H9 (cell line): ENCODE data around the gene DCC. TPM values are rescaled to one million over a fixed set of nuclear protein-coding genes. Genes with fewer than 3 reads are reported as not detected.

Experiments used
- DNase-seq: peaks from one replicate; pipeline ENCODE4 v3.0.0-alpha.2; 2017
- H2AFZ ChIP-seq: one replicate; pipeline ENCODE4 v1.6.1; 2013; ENCODE audit warnings: mild to moderate bottlenecking, low read length, control low read depth, moderate library complexity
- H2AK5ac ChIP-seq: 2 replicates; pipeline ENCODE4 v1.6.1; 2013; ENCODE audit warnings: low read length, control low read depth, mixed read lengths; ENCODE audit not compliant: insufficient read length
- H2BK120ac ChIP-seq: one replicate; pipeline ENCODE4 v1.6.1; 2013; ENCODE audit warnings: low read depth, mild to moderate bottlenecking, low read length, control low read depth, inconsistent platforms; ENCODE audit not compliant: poor library complexity, severe bottlenecking
- H2BK12ac ChIP-seq: 2 replicates; pipeline ENCODE4 v1.6.1; 2013; ENCODE audit warnings: low read length, control low read depth, mixed read lengths, low read depth; ENCODE audit not compliant: insufficient read length
- H2BK15ac ChIP-seq: 2 replicates; pipeline ENCODE4 v1.6.1; 2013; ENCODE audit warnings: low read depth, low read length, control low read depth
- H2BK20ac ChIP-seq: one replicate; pipeline ENCODE4 v1.6.1; 2013; ENCODE audit warnings: low read depth, mild to moderate bottlenecking, low read length, control low read depth, inconsistent platforms; ENCODE audit not compliant: poor library complexity, severe bottlenecking
- H2BK5ac ChIP-seq: 2 replicates; pipeline ENCODE4 v1.6.1; 2013; ENCODE audit warnings: low read length, control low read depth, mixed read lengths; ENCODE audit not compliant: insufficient read length
- H3K14ac ChIP-seq: 2 replicates; pipeline ENCODE4 v1.6.1; 2013; ENCODE audit warnings: low read length, control low read depth; ENCODE audit not compliant: insufficient read depth
- H3K18ac ChIP-seq: 2 replicates; pipeline ENCODE4 v1.6.1; 2013; ENCODE audit warnings: low read depth, mild to moderate bottlenecking, mixed read lengths, low read length, control low read depth; ENCODE audit not compliant: insufficient read length
- H3K23ac ChIP-seq: 2 replicates; pipeline ENCODE4 v1.6.1; 2013; ENCODE audit warnings: low read length, control low read depth, mixed read lengths, low read depth; ENCODE audit not compliant: insufficient read length
- H3K23me2 ChIP-seq: 2 replicates; pipeline ENCODE4 v1.6.1; 2013; ENCODE audit warnings: low read depth, mild to moderate bottlenecking, mixed read lengths, low read length, control low read depth; ENCODE audit not compliant: insufficient read length, poor library complexity, severe bottlenecking
- H3K27ac ChIP-seq: 2 replicates; pipeline ENCODE4 v1.5.1; 2013; ENCODE audit warnings: low read length, control low read depth, mixed read lengths, low read depth; ENCODE audit not compliant: insufficient read length
- H3K27me3 ChIP-seq: 2 replicates; pipeline ENCODE4 v1.6.1; 2013; ENCODE audit warnings: low read length, control low read depth, inconsistent platforms; ENCODE audit not compliant: insufficient read depth
- H3K4ac ChIP-seq: 2 replicates; pipeline ENCODE4 v1.6.1; 2013; ENCODE audit warnings: low read depth, mild to moderate bottlenecking, control low read depth, inconsistent platforms, low read length, moderate library complexity
- H3K4me1 ChIP-seq: 2 replicates; pipeline ENCODE4 v1.6.1; 2013; ENCODE audit warnings: low read length, control low read depth, inconsistent platforms; ENCODE audit not compliant: insufficient read depth
- H3K4me2 ChIP-seq: 2 replicates; pipeline ENCODE4 v1.6.1; 2013; ENCODE audit warnings: low read length, control low read depth, mixed read lengths; ENCODE audit not compliant: insufficient read length, insufficient read depth
- H3K56ac ChIP-seq: 2 replicates; pipeline ENCODE4 v1.6.1; 2013; ENCODE audit warnings: low read depth, mild to moderate bottlenecking, mixed read lengths, low read length, control low read depth; ENCODE audit not compliant: insufficient read length
- H3K79me1 ChIP-seq: 2 replicates; pipeline ENCODE4 v1.6.1; 2013; ENCODE audit warnings: low read depth, mild to moderate bottlenecking, moderate library complexity, low read length, control low read depth, inconsistent platforms; ENCODE audit not compliant: insufficient read depth, poor library complexity, severe bottlenecking
- H3K79me2 ChIP-seq: 2 replicates; pipeline ENCODE4 v1.6.1; 2013; ENCODE audit warnings: low read length, control low read depth, inconsistent platforms; ENCODE audit not compliant: insufficient read depth
- H3K9ac ChIP-seq: 2 replicates; pipeline ENCODE4 v1.6.1; 2013; ENCODE audit warnings: low read length, control low read depth, mixed read lengths; ENCODE audit not compliant: insufficient read length; ENCODE audit errors: extremely low read depth
- H3K9me3 ChIP-seq: one replicate; pipeline ENCODE4 v1.6.1; 2013; ENCODE audit warnings: low read depth, low read length, inconsistent platforms; ENCODE audit not compliant: control insufficient read depth
- H3T11ph ChIP-seq: one replicate; pipeline ENCODE4 v1.6.1; 2013; ENCODE audit warnings: mild to moderate bottlenecking, low read length, control low read depth, inconsistent platforms
- H4K20me1 ChIP-seq: one replicate; pipeline ENCODE4 v1.6.1; 2013; ENCODE audit not compliant: control insufficient read depth, insufficient read length, insufficient read depth
- H4K5ac ChIP-seq: 2 replicates; pipeline ENCODE4 v1.6.1; 2013; ENCODE audit warnings: low read depth, mild to moderate bottlenecking, mixed read lengths, low read length, control low read depth; ENCODE audit not compliant: insufficient read length
- H4K8ac ChIP-seq: replicated peaks from 2 replicates; pipeline ENCODE4 v1.6.1; 2013; ENCODE audit warnings: low read length, control low read depth, mixed read lengths, low read depth; ENCODE audit not compliant: insufficient read length
- H4K91ac ChIP-seq: 2 replicates; pipeline ENCODE4 v1.6.1; 2013; ENCODE audit warnings: low read depth, mild to moderate bottlenecking, moderate library complexity, mixed read lengths, low read length, control low read depth; ENCODE audit not compliant: insufficient read length
- H3K27ac Mint-ChIP-seq, 3 experiments: 2 replicates in 2 of 3; 3 replicates in 1 of 3; pipeline ENCODE4 v1.8.0; 2020 to 2021; ENCODE audit warnings: mixed read lengths in 3 of 3, mild to moderate bottlenecking in 1 of 3, moderate library complexity in 1 of 3
- H3K27me3 Mint-ChIP-seq: 2 replicates; pipeline ENCODE4 v1.8.0; 2021; ENCODE audit warnings: low read depth, mild to moderate bottlenecking, moderate library complexity, mixed read lengths
- H3K36me3 Mint-ChIP-seq, 3 experiments: 2 replicates in 2 of 3; 3 replicates in 1 of 3; pipeline ENCODE4 v1.8.0; 2020 to 2021; ENCODE audit warnings: low read depth in 3 of 3, mixed read lengths in 3 of 3; ENCODE audit not compliant: insufficient read depth in 1 of 3
- H3K4me1 Mint-ChIP-seq, 2 experiments: 2 replicates each; pipeline ENCODE4 v1.8.0; 2020; ENCODE audit warnings: mixed read lengths in 2 of 2
- H3K4me3 Mint-ChIP-seq, 2 experiments: 2 replicates in 1 of 2; 3 replicates in 1 of 2; pipeline ENCODE4 v1.8.0; 2020 to 2021; ENCODE audit warnings: mild to moderate bottlenecking in 2 of 2, mixed read lengths in 2 of 2, moderate library complexity in 1 of 2
- H3K9me3 Mint-ChIP-seq, 2 experiments: 2 replicates in 1 of 2; 3 replicates in 1 of 2; pipeline ENCODE4 v1.8.0; 2020; ENCODE audit warnings: mild to moderate bottlenecking in 2 of 2, mixed read lengths in 2 of 2, moderate library complexity in 1 of 2
- CTCF ChIP-seq: fragments of 200-600 bp; sonication (generic); conservative IDR thresholded peaks from 3 replicates; pipeline ENCODE4 v1.8.0; 2021; ENCODE audit warnings: antibody characterized with exemption, mild to moderate bottlenecking
- WGBS: extraction: QIAGEN DNeasy Blood & Tissue Kit; methylation state at CpG from one replicate; pipeline ENCODE4 v1.1.7; 2013; ENCODE audit warnings: missing lambda C conversion rate, low lambda C conversion rate, mixed read lengths; ENCODE audit not compliant: insufficient read length; ENCODE audit errors: extremely low coverage; 5-methylcytosine and 5-hydroxymethylcytosine counted together
- total RNA-seq: library from RNA; stranded (reverse); gene quantifications from 2 replicates; pipeline ENCODE4 v1.2.1, GENCODE V29; 2021

DCC gene
- total RNA-seq, 1 experiment from 2014 or later = 0.35 TPM

- WGBS = no CpG with 5 or more reads among the region's 6 CpGs
- no peak overlapping the region for H3K4ac ChIP-seq
- H4K8ac ChIP-seq = no peak overlapping the region
- H3K56ac ChIP-seq = no peak overlapping the region
- Mint-ChIP-seq H3K27me3 (no peaks in the 10 kb centered on the region), H3K9me3 (no peaks in the 10 kb centered on the region; a peak in 1 of 5 replicates), H3K4me1 (no peaks in the 10 kb centered on the region), H3K27ac (no peak overlapping the region), H3K36me3 (no peaks in the 10 kb centered on the region), H3K4me3 (no peak overlapping the region)
- DNase-seq = no peak
- no peak overlapping the region for H3K4me2 ChIP-seq
- no peak overlapping the region for H2BK20ac ChIP-seq
- no peak for TF ChIP-seq CTCF
- H3T11ph ChIP-seq = no peak overlapping the region
- H4K91ac ChIP-seq = no peak overlapping the region
- no peaks in the 10 kb centered on the region for H3K23me2 ChIP-seq
- no peak overlapping the region for H2BK120ac ChIP-seq
- H4K20me1 ChIP-seq = no peaks in the 10 kb centered on the region
- no peaks in the 10 kb centered on the region for H3K27me3 ChIP-seq
- no peak overlapping the region for H3K18ac ChIP-seq
- no peak overlapping the region for H2AFZ ChIP-seq
- H2AK5ac ChIP-seq = no peak overlapping the region
- H3K9me3 ChIP-seq = no peaks in the 10 kb centered on the region
- no peak overlapping the region for H3K27ac ChIP-seq
- H2BK15ac ChIP-seq = no peak overlapping the region
- H3K23ac ChIP-seq = no peak overlapping the region
- no peaks in the 10 kb centered on the region for H3K79me1 ChIP-seq
- H3K79me2 ChIP-seq = no peaks in the 10 kb centered on the region
- H3K14ac ChIP-seq = no peak overlapping the region
- no peak overlapping the region for H2BK12ac ChIP-seq
- no peak overlapping the region for H2BK5ac ChIP-seq
- H4K5ac ChIP-seq = no peak overlapping the region
- no peak overlapping the region for H3K9ac ChIP-seq
- H3K4me1 ChIP-seq = no peaks in the 10 kb centered on the region
Measured at GRCh38 chr18:53070788-53071187, 730.8 kb downstream of the DCC start.
